K562 (cell line): ENCODE results near the gene RNF39. TPM values are rescaled to one million over a fixed set of nuclear protein-coding genes. Genes with fewer than 3 reads are reported as not detected.
A peak's percentile ranks its signal among the peaks of the same experiment; 100 is the strongest.

Source experiments
- C11orf30 ChIP-seq: fragments of 450-650 bp; IDR thresholded peaks from 2 replicates; pipeline ENCODE4 v1.6.1; 2016; ENCODE audit warnings: low read depth, mild to moderate bottlenecking
- HNRNPK ChIP-seq: fragments of 200-400 bp; formaldehyde crosslinking; IDR thresholded peaks from one replicate; pipeline ENCODE4 v1.6.1; 2018; ENCODE audit warnings: mild to moderate bottlenecking, low read depth, low read length; ENCODE audit not compliant: poor library complexity, severe bottlenecking
- MAZ ChIP-seq, 2 experiments: fragments of 450-650 bp in 1 of 2; sonication (generic) in 1 of 2; formaldehyde crosslinking; IDR thresholded peaks in 1 of 2; conservative IDR thresholded peaks in 1 of 2; 2 replicates each; pipeline versions ENCODE4 v1.4.0 to v1.5.0; 2020; ENCODE audit warnings: mild to moderate bottlenecking in 1 of 2, missing genetic modification reagents in 1 of 2
- MTA3 ChIP-seq: fragments of 450-650 bp; formaldehyde crosslinking; IDR thresholded peaks from 2 replicates; pipeline ENCODE4 v1.6.1; 2017; ENCODE audit warnings: mild to moderate bottlenecking, borderline replicate concordance
- NUFIP1 ChIP-seq: fragments of 450-650 bp; IDR thresholded peaks from 2 replicates; pipeline ENCODE4 v1.6.1; 2018; ENCODE audit not compliant: partially characterized antibody
- SMARCC2 ChIP-seq: fragments of 450-650 bp; IDR thresholded peaks from 2 replicates; pipeline ENCODE4 v1.6.1; 2017; ENCODE audit warnings: antibody characterized with exemption, moderate library complexity, mild to moderate bottlenecking, low read depth
- TAF7 ChIP-seq: fragments of 450-650 bp; IDR thresholded peaks from 2 replicates; pipeline ENCODE4 v1.6.1; 2016; ENCODE audit warnings: missing genetic modification characterization, missing compliant biosample characterization
- TBL1XR1 ChIP-seq, 2 experiments: IDR thresholded peaks; 2 replicates each; pipeline ENCODE4 v1.6.1; 2012; ENCODE audit warnings: improper control_type of control experiment in 2 of 2, low read length in 2 of 2, mild to moderate bottlenecking in 1 of 2
- ZNF436 ChIP-seq: fragments of 250-450, 450-650 bp; sonication (Bioruptor Pico); formaldehyde crosslinking; IDR thresholded peaks from 2 replicates; pipeline ENCODE4 v1.7.0; 2020; ENCODE audit warnings: mild to moderate bottlenecking
- ZSCAN32 ChIP-seq: fragments of 450-650 bp; formaldehyde crosslinking; IDR thresholded peaks from 2 replicates; pipeline ENCODE4 v1.4.0; 2020; ENCODE audit warnings: mild to moderate bottlenecking, moderate library complexity
- polyA plus RNA-seq, 8 experiments: library from polyadenylated mRNA; depleted of rRNA in 4 of 8; stranded (reverse) in 5 of 8; unstranded in 3 of 8; fragments of >200 nt; fragmentation: Nextera tagmentation in 2 of 8; fragmentation: Illumina TruSeq in 1 of 8; extraction: Ambion mirVana in 2 of 8; extraction: Trizol in 1 of 8; gene quantifications; 2 replicates each; pipeline versions ENCODE4 v1.2.1 to v1.2.3, GENCODE V29; 2011 to 2014; ENCODE audit warnings: inconsistent platforms in 1 of 8, missing spikeins in 1 of 8
- total RNA-seq, 7 experiments: library from RNA; depleted of rRNA in 6 of 7; stranded (reverse); fragments of >200 nt in 6 of 7; fragmentation: Illumina TruSeq in 2 of 7; extraction: Trizol in 2 of 7; gene quantifications; 2 replicates each; pipeline versions ENCODE4 v1.2.1 to v1.2.3, GENCODE V29; 2011 to 2021; ENCODE audit warnings: low replicate concordance in 1 of 7
- TF ChIP-seq, protein P1 (sequence below): fragments of 250-450 bp; sonication (Bioruptor Pico); IDR thresholded peaks from 2 replicates; pipeline ENCODE4 v1.4.0; 2020; ENCODE audit warnings: mild to moderate bottlenecking, moderate library complexity, borderline replicate concordance
- TF ChIP-seq, protein P2 (sequence below): sonication (generic); formaldehyde crosslinking; IDR thresholded peaks from 2 replicates; pipeline ENCODE4 v1.8.0; 2022; ENCODE audit warnings: missing genetic modification reagents, mild to moderate bottlenecking, borderline replicate concordance
- TF ChIP-seq, protein P3 (sequence below): fragments of 450-650 bp; conservative IDR thresholded peaks from 2 replicates; pipeline ENCODE4 v1.6.1; 2016; ENCODE audit warnings: missing genetic modification characterization, low read depth, mild to moderate bottlenecking, missing compliant biosample characterization, moderate library complexity
- TF ChIP-seq, protein P4 (sequence below): fragments of 450-650 bp; IDR thresholded peaks from 2 replicates; pipeline ENCODE4 v1.6.1; 2017; ENCODE audit warnings: antibody characterized with exemption
- TF ChIP-seq, protein P5 (sequence below): fragments of 250-450 bp; sonication (Bioruptor Pico); IDR thresholded peaks from 2 replicates; pipeline ENCODE4 v1.4.0; 2020; ENCODE audit warnings: mild to moderate bottlenecking, moderate library complexity

The RNF39 gene
- total and polyA plus RNA-seq, 9 of the 15 experiments (the other 6 are each of a cell fraction or from before 2014, with no cell fraction given), result not detected

DNA sequence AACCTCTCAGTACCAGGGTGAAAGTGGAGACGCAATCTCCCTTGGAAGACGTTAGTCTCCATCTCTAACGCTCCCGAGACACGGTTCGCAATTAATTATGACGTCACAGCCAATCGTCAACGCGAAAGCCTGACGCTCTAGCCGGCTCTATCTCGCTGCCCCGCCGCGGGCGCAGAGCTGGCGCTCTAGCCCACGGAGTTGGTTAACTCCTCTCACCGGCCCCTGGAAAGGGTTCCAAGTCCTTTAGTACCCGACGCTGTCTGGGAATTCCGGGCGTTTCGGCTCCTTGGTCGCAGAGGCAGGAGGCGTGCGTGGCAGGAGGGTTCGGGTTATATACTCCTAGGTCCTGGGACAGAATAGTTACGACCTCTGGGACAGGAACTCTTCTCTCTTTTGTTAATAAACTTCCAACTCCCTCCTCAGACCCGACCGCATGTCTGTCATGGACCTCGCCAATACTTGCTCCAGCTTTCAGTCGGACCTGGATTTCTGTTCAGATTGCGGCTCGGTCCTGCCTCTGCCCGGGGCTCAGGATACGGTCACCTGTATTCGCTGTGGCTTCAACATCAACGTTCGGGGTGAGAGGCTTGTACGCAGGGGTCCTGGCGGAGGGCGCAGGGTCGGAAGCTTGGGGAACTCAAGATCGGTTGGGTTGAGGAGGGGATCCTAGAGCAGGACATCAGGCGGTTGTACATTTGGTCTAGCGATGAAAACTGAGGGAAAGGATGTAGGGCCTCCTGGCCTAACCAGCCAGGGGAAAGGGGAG is 14.3 kb downstream of the RNF39 start, which contains the start of gene POLR1H (continued):
- TF ChIP-seq, protein P1, sequence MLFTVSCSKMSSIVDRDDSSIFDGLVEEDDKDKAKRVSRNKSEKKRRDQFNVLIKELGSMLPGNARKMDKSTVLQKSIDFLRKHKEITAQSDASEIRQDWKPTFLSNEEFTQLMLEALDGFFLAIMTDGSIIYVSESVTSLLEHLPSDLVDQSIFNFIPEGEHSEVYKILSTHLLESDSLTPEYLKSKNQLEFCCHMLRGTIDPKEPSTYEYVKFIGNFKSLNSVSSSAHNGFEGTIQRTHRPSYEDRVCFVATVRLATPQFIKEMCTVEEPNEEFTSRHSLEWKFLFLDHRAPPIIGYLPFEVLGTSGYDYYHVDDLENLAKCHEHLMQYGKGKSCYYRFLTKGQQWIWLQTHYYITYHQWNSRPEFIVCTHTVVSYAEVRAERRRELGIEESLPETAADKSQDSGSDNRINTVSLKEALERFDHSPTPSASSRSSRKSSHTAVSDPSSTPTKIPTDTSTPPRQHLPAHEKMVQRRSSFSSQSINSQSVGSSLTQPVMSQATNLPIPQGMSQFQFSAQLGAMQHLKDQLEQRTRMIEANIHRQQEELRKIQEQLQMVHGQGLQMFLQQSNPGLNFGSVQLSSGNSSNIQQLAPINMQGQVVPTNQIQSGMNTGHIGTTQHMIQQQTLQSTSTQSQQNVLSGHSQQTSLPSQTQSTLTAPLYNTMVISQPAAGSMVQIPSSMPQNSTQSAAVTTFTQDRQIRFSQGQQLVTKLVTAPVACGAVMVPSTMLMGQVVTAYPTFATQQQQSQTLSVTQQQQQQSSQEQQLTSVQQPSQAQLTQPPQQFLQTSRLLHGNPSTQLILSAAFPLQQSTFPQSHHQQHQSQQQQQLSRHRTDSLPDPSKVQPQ (CRISPR knock-in tag), result no peak
- TF ChIP-seq NUFIP1, result no peak
- TF ChIP-seq SMARCC2, result no peak
- no peak for TF ChIP-seq ZNF436
- peak in 1 of 2 experiments; percentile 89; a peak in 3 of 4 replicates for TF ChIP-seq TBL1XR1 (IDR thresholded peaks at IDR 0.05; ENCODE audit: low read length in 2 of 2)
- TF ChIP-seq, protein P2, sequence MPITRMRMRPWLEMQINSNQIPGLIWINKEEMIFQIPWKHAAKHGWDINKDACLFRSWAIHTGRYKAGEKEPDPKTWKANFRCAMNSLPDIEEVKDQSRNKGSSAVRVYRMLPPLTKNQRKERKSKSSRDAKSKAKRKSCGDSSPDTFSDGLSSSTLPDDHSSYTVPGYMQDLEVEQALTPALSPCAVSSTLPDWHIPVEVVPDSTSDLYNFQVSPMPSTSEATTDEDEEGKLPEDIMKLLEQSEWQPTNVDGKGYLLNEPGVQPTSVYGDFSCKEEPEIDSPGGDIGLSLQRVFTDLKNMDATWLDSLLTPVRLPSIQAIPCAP, result no peak
- TF ChIP-seq, protein P3, sequence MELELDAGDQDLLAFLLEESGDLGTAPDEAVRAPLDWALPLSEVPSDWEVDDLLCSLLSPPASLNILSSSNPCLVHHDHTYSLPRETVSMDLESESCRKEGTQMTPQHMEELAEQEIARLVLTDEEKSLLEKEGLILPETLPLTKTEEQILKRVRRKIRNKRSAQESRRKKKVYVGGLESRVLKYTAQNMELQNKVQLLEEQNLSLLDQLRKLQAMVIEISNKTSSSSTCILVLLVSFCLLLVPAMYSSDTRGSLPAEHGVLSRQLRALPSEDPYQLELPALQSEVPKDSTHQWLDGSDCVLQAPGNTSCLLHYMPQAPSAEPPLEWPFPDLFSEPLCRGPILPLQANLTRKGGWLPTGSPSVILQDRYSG (tag), result no peak
- no peak; the same call in 1 of the 2 replicates for TF ChIP-seq TAF7
- TF ChIP-seq ZSCAN32 (CRISPR knock-in tag), result no peak
- TF ChIP-seq, protein P4, sequence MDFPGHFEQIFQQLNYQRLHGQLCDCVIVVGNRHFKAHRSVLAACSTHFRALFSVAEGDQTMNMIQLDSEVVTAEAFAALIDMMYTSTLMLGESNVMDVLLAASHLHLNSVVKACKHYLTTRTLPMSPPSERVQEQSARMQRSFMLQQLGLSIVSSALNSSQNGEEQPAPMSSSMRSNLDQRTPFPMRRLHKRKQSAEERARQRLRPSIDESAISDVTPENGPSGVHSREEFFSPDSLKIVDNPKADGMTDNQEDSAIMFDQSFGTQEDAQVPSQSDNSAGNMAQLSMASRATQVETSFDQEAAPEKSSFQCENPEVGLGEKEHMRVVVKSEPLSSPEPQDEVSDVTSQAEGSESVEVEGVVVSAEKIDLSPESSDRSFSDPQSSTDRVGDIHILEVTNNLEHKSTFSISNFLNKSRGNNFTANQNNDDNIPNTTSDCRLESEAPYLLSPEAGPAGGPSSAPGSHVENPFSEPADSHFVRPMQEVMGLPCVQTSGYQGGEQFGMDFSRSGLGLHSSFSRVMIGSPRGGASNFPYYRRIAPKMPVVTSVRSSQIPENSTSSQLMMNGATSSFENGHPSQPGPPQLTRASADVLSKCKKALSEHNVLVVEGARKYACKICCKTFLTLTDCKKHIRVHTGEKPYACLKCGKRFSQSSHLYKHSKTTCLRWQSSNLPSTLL, result no peak
- TF ChIP-seq, protein P5, sequence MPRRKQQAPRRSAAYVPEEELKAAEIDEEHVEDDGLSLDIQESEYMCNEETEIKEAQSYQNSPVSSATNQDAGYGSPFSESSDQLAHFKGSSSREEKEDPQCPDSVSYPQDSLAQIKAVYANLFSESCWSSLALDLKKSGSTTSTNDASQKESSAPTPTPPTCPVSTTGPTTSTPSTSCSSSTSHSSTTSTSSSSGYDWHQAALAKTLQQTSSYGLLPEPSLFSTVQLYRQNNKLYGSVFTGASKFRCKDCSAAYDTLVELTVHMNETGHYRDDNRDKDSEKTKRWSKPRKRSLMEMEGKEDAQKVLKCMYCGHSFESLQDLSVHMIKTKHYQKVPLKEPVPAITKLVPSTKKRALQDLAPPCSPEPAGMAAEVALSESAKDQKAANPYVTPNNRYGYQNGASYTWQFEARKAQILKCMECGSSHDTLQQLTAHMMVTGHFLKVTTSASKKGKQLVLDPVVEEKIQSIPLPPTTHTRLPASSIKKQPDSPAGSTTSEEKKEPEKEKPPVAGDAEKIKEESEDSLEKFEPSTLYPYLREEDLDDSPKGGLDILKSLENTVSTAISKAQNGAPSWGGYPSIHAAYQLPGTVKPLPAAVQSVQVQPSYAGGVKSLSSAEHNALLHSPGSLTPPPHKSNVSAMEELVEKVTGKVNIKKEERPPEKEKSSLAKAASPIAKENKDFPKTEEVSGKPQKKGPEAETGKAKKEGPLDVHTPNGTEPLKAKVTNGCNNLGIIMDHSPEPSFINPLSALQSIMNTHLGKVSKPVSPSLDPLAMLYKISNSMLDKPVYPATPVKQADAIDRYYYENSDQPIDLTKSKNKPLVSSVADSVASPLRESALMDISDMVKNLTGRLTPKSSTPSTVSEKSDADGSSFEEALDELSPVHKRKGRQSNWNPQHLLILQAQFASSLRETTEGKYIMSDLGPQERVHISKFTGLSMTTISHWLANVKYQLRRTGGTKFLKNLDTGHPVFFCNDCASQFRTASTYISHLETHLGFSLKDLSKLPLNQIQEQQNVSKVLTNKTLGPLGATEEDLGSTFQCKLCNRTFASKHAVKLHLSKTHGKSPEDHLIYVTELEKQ (CRISPR knock-in tag), result peak; percentile 21; the same call in 1 of the 2 replicates
- TF ChIP-seq MTA3, result peak; percentile 81
- TF ChIP-seq MAZ (CRISPR knock-in tag; conservative IDR thresholded peaks at IDR 0.05 in 1 of 2, IDR thresholded peaks at IDR 0.05 in 1 of 2), result peak; percentile 53 to 58; a peak in 2 of 4 replicates
- TF ChIP-seq HNRNPK, result no peak
- peak; percentile 99 for TF ChIP-seq C11orf30
